ENCODE data around the gene PEX7.
A peak's percentile ranks its signal among the peaks of the same experiment; 100 is the strongest.

Gene PEX7

DNA sequence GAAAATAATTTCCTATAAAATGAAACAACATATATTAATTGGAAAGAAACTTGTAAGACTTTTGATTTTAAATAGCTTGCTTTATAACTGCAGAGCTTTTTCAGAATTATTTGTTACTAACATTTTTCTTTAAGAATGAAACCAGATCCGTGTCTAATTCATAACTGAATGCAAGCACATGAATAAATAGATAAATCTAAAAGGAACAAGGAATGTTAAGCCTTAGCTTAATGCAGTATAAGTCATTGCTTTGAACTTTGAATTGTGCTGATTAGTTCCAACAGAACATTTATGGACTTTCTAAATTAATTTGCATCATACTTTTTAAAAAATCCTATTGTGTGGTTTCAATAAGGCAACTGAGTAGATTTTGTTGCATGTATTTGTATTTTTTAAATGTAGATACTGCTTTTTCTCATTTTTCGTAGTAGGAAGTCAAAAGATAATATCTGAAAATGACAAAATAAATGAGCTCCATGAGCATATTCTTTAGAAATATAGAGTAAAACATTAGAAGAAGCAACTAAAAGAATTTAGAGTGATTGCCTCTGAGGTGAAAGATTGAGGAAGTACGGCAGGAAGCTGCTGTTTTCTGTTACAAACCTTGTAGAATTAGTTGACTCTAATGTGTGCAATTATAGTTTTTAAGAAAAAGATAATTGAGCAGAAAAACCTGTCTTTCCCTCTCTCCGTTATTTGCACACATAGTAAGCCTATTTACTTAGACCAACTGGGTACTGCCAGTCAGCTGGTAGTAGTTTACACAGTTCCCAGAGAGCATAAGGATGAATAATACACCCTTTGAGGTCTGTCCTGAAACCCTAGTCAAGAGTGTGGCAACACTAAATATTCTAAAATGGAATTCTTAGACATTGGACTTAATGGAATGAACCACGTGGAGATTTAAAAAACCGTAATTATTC is 67.1 kb downstream of the PEX7 start:
- Histone ChIP-seq H3K27ac (replicated peaks; ENCODE audit: low read length) (no peak overlapping the region), H4K91ac (ENCODE audit: low read depth, low read length, poor library complexity) (no peak overlapping the region), H2BK5ac (ENCODE audit: low read length) (no peak overlapping the region), H3K18ac (ENCODE audit: low read length) (no peak overlapping the region), H3K4me2 (ENCODE audit: insufficient read depth, low read length, poor library complexity, severe bottlenecking) (no peak overlapping the region), H2BK15ac (ENCODE audit: low read length) (no peak overlapping the region), H3K4me1 (ENCODE audit: control insufficient read depth in 2 of 2, insufficient read depth in 1 of 2, low read depth in 1 of 2, low read length in 2 of 2) (peaks cover 2 to 3% of the 10 kb centered on the region in 2 donors), H3K9ac (ENCODE audit: low read depth, low read length, poor library complexity) (no peak overlapping the region), H2AFZ (ENCODE audit: low read length) (no peak overlapping the region), H3K27me3 (ENCODE audit: control insufficient read depth in 3 of 3, insufficient read depth in 3 of 3, low read depth in 1 of 3, low read length in 3 of 3) (no peaks in the 10 kb centered on the region), H3K4me3 (ENCODE audit: low read length in 2 of 2) (no peak overlapping the region), H2AK5ac (ENCODE audit: low read depth, low read length) (no peak overlapping the region), H2BK12ac (ENCODE audit: low read length) (no peak overlapping the region), H3K79me1 (ENCODE audit: low read depth, low read length) (no peaks in the 10 kb centered on the region), H3K14ac (ENCODE audit: low read length) (no peak overlapping the region), H3K9me3 (replicated peaks in 1 of 2; ENCODE audit: control insufficient read depth in 2 of 2, insufficient read depth in 1 of 2, low read depth in 1 of 2, low read length in 2 of 2) (no peaks in the 10 kb centered on the region), H3K4ac (ENCODE audit: low read length) (no peak overlapping the region), H3K36me3 (replicated peaks in 1 of 2; ENCODE audit: control insufficient read depth in 2 of 2, insufficient read depth in 2 of 2, low read length in 2 of 2) (no peaks in the 10 kb centered on the region), H4K8ac (ENCODE audit: low read depth, low read length) (no peak overlapping the region), H3K23ac (ENCODE audit: low read depth, low read length, poor library complexity) (no peak overlapping the region), H2BK120ac (ENCODE audit: low read depth, low read length) (no peak overlapping the region)
- DNase-seq (ENCODE audit: low spot score): no peak
- WGBS, 2 donors (ENCODE audit: extremely low coverage in 2 of 2, insufficient read length in 2 of 2, insufficient replicate concordance in 1 of 2): no CpG with 5 or more reads among the region's 6 CpGs

DNA sequence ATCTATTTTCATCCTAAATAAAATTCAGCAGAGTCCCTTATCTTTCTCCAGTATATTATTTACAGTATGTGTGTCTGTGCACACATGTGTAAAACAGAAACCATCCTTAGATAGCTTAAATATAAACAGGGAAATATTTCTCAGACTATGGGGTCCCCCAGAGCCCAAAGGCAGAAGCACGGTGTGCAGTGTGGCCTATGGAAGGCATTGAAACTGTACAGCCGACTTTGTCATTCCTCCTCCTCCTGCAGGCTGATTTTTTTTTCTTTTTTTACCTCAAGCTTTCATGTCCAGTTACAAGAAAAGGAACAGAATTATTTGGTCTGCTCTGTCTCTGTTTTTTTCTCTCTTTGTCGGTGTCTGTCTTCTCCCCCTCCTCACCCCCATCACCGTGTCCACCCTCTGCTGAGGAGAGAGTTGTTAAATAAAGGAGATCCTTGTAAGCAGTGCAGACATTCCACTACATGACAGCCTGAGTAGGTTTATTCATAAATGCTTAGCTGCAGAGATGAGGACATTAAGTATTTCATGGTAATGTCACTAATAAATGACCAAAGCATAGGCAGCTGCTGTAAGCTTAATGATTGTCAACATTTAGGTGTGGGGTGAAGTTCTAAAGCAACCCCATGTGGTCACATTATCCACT is 67.9 kb downstream of the PEX7 start:
- no peaks in the 10 kb centered on the region for H3K36me3 ChIP-seq (replicated peaks in 1 of 2; ENCODE audit: control insufficient read depth in 2 of 2, insufficient read depth in 2 of 2, low read length in 2 of 2)
- no peaks in the 10 kb centered on the region for H3K9me3 ChIP-seq (replicated peaks in 1 of 2; ENCODE audit: control insufficient read depth in 2 of 2, insufficient read depth in 1 of 2, low read depth in 1 of 2, low read length in 2 of 2)
- no peak overlapping the region for H3K4ac ChIP-seq (ENCODE audit: low read length)
- no peak overlapping the region for H2AK5ac ChIP-seq (ENCODE audit: low read depth, low read length)
- no peak overlapping the region for H2BK120ac ChIP-seq (ENCODE audit: low read depth, low read length)
- no peak overlapping the region for H4K91ac ChIP-seq (ENCODE audit: low read depth, low read length, poor library complexity)
- no peak overlapping the region for H2BK15ac ChIP-seq (ENCODE audit: low read length)
- H3K18ac ChIP-seq (ENCODE audit: low read length): no peak overlapping the region
- no peak overlapping the region for H3K23ac ChIP-seq (ENCODE audit: low read depth, low read length, poor library complexity)
- H3K27ac ChIP-seq (replicated peaks; ENCODE audit: low read length): no peak overlapping the region
- H4K8ac ChIP-seq (ENCODE audit: low read depth, low read length): no peak overlapping the region
- H3K4me2 ChIP-seq (ENCODE audit: insufficient read depth, low read length, poor library complexity, severe bottlenecking): no peak overlapping the region
- DNase-seq (ENCODE audit: low spot score): no peak
- no peaks in the 10 kb centered on the region for H3K27me3 ChIP-seq (ENCODE audit: control insufficient read depth in 3 of 3, insufficient read depth in 3 of 3, low read depth in 1 of 3, low read length in 3 of 3)
- H2BK5ac ChIP-seq (ENCODE audit: low read length): no peak overlapping the region
- no peak overlapping the region for H3K9ac ChIP-seq (ENCODE audit: low read depth, low read length, poor library complexity)
- peak overlapping the region; percentile 8 for H2AFZ ChIP-seq (ENCODE audit: low read length)
- H3K4me1 ChIP-seq (ENCODE audit: control insufficient read depth in 2 of 2, insufficient read depth in 1 of 2, low read depth in 1 of 2, low read length in 2 of 2): peaks cover 2 to 3% of the 10 kb centered on the region in 2 donors
- H3K14ac ChIP-seq (ENCODE audit: low read length): no peak overlapping the region
- no peaks in the 10 kb centered on the region for H3K79me1 ChIP-seq (ENCODE audit: low read depth, low read length)
- no peak overlapping the region for H2BK12ac ChIP-seq (ENCODE audit: low read length)
- no CpG with 5 or more reads among the region's 4 CpGs for WGBS, 2 donors (ENCODE audit: extremely low coverage in 2 of 2, insufficient read length in 2 of 2, insufficient replicate concordance in 1 of 2)
- H3K4me3 ChIP-seq (ENCODE audit: low read length in 2 of 2): no peak overlapping the region

DNA sequence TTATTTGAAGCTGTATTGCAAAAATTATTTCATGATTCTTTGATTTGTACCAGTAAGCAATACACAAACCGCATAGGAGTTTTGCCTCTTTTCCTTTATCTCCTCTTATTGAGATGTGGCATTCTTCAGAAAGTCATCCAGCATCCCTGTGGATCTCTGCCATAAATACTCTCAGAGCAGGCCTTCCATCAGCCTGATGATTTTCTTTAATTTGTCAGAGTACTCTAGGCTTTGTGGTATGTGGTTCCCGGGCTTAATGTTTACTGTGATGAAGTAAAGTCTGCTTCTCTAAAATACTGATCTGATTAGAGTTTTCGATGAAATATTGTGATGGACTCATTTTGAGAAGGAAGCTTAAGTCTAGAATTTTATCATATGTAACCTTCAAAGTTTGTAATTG is 68.6 kb downstream of the PEX7 start:
- H2AFZ ChIP-seq (ENCODE audit: low read length): no peak overlapping the region
- H3K4me3 ChIP-seq (ENCODE audit: low read length in 2 of 2): no peak overlapping the region
- H3K79me1 ChIP-seq (ENCODE audit: low read depth, low read length): no peaks in the 10 kb centered on the region
- no peak overlapping the region for H2BK12ac ChIP-seq (ENCODE audit: low read length)
- H3K36me3 ChIP-seq (replicated peaks in 1 of 2; ENCODE audit: control insufficient read depth in 2 of 2, insufficient read depth in 2 of 2, low read length in 2 of 2): no peaks in the 10 kb centered on the region
- H3K4me1 ChIP-seq (ENCODE audit: control insufficient read depth in 2 of 2, insufficient read depth in 1 of 2, low read depth in 1 of 2, low read length in 2 of 2): peaks cover 2 to 3% of the 10 kb centered on the region in 2 donors
- no peak overlapping the region for H3K14ac ChIP-seq (ENCODE audit: low read length)
- no peak overlapping the region for H3K4me2 ChIP-seq (ENCODE audit: insufficient read depth, low read length, poor library complexity, severe bottlenecking)
- H2AK5ac ChIP-seq (ENCODE audit: low read depth, low read length): no peak overlapping the region
- no peak for DNase-seq (ENCODE audit: low spot score)
- no CpG with 5 or more reads among the region's 3 CpGs for WGBS, 2 donors (ENCODE audit: extremely low coverage in 2 of 2, insufficient read length in 2 of 2, insufficient replicate concordance in 1 of 2)
- H2BK120ac ChIP-seq (ENCODE audit: low read depth, low read length): no peak overlapping the region
- H2BK5ac ChIP-seq (ENCODE audit: low read length): no peak overlapping the region
- no peak overlapping the region for H3K27ac ChIP-seq (replicated peaks; ENCODE audit: low read length)
- H3K23ac ChIP-seq (ENCODE audit: low read depth, low read length, poor library complexity): no peak overlapping the region
- H3K9me3 ChIP-seq (replicated peaks in 1 of 2; ENCODE audit: control insufficient read depth in 2 of 2, insufficient read depth in 1 of 2, low read depth in 1 of 2, low read length in 2 of 2): no peaks in the 10 kb centered on the region
- H4K8ac ChIP-seq (ENCODE audit: low read depth, low read length): no peak overlapping the region
- no peak overlapping the region for H2BK15ac ChIP-seq (ENCODE audit: low read length)
- H3K9ac ChIP-seq (ENCODE audit: low read depth, low read length, poor library complexity): no peak overlapping the region
- H3K27me3 ChIP-seq (ENCODE audit: control insufficient read depth in 3 of 3, insufficient read depth in 3 of 3, low read depth in 1 of 3, low read length in 3 of 3): no peaks in the 10 kb centered on the region
- H3K4ac ChIP-seq (ENCODE audit: low read length): no peak overlapping the region
- H4K91ac ChIP-seq (ENCODE audit: low read depth, low read length, poor library complexity): no peak overlapping the region
- no peak overlapping the region for H3K18ac ChIP-seq (ENCODE audit: low read length)

DNA sequence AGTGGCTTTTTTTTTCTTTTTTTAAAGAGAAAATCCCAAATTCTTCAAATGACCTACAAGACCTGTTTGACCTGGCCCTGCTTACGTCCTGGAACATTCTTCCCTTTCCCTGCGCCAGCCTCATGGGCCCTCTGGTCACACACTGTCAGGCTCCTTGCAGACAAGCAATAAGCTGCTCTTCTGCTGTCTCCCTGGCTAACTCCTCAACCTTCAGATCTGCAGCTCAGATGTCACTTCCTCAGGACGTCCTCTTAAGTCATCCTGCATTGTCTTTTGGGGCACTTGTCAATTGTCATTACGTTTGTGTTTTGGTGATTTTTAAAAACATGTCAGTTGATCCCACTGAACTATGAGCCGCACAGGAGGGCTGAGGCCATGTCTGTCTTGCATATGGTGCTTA is 70.8 kb downstream of the PEX7 start:
- Histone ChIP-seq H3K4me1 (ENCODE audit: control insufficient read depth in 2 of 2, insufficient read depth in 1 of 2, low read depth in 1 of 2, low read length in 2 of 2) (peaks cover 2 to 3% of the 10 kb centered on the region in 2 donors), H2BK12ac (ENCODE audit: low read length) (no peak overlapping the region), H3K9ac (ENCODE audit: low read depth, low read length, poor library complexity) (no peak overlapping the region), H4K91ac (ENCODE audit: low read depth, low read length, poor library complexity) (no peak overlapping the region), H3K14ac (ENCODE audit: low read length) (no peak overlapping the region), H3K18ac (ENCODE audit: low read length) (no peak overlapping the region), H3K36me3 (replicated peaks in 1 of 2; ENCODE audit: control insufficient read depth in 2 of 2, insufficient read depth in 2 of 2, low read length in 2 of 2) (peaks cover 0 to 2% of the 10 kb centered on the region in 2 donors), H3K27me3 (ENCODE audit: control insufficient read depth in 3 of 3, insufficient read depth in 3 of 3, low read depth in 1 of 3, low read length in 3 of 3) (no peaks in the 10 kb centered on the region), H3K27ac (replicated peaks; ENCODE audit: low read length) (no peak overlapping the region), H2BK15ac (ENCODE audit: low read length) (no peak overlapping the region), H3K4me2 (ENCODE audit: insufficient read depth, low read length, poor library complexity, severe bottlenecking) (no peak overlapping the region), H3K4me3 (ENCODE audit: low read length in 2 of 2) (no peak overlapping the region), H3K9me3 (replicated peaks in 1 of 2; ENCODE audit: control insufficient read depth in 2 of 2, insufficient read depth in 1 of 2, low read depth in 1 of 2, low read length in 2 of 2) (no peaks in the 10 kb centered on the region), H2BK5ac (ENCODE audit: low read length) (no peak overlapping the region), H3K79me1 (ENCODE audit: low read depth, low read length) (no peaks in the 10 kb centered on the region), H3K23ac (ENCODE audit: low read depth, low read length, poor library complexity) (no peak overlapping the region), H4K8ac (ENCODE audit: low read depth, low read length) (no peak overlapping the region), H3K4ac (ENCODE audit: low read length) (no peak overlapping the region), H2AFZ (ENCODE audit: low read length) (no peak overlapping the region), H2AK5ac (ENCODE audit: low read depth, low read length) (no peak overlapping the region), H2BK120ac (ENCODE audit: low read depth, low read length) (no peak overlapping the region)
- no CpG with 5 or more reads among the region's 5 CpGs for WGBS, 2 donors (ENCODE audit: extremely low coverage in 2 of 2, insufficient read length in 2 of 2, insufficient replicate concordance in 1 of 2)
- DNase-seq (ENCODE audit: low spot score): no peak
